GM19351 (cell line): Measurements from ENCODE around the gene PDHX.

Experiments used
- ATAC-seq: cut with Tn5 transposase; IDR thresholded peaks from one replicate; pipeline ENCODE4 v1.9.1; 2021; ENCODE audit warnings: mild to moderate bottlenecking, moderate library complexity; ENCODE audit not compliant: unreplicated experiment

The PDHX gene

DNA sequence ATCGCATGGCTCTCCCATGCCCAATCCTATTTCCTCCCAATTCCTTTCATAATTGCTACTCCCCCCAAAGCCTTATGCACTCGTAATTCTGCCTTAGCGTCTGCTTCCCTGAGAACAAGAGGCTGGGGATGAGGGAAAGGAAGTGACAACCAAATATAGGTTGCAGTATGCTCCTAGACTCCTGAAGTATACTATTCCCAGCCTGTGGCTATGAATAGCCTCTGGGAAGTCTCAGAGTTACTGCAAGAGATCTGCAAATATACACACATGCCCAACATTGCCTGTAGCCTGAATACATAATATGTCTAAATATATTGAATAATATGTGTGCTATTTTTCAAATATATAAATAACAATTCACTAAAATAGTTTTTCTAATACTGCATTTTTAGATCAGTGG is 126.5 kb downstream of the PDHX start:
- no peak for ATAC-seq

- no peak for ATAC-seq
These were observed 127.5 kb downstream of the PDHX start for GRCh38 chr11:35043936-35044335.

DNA sequence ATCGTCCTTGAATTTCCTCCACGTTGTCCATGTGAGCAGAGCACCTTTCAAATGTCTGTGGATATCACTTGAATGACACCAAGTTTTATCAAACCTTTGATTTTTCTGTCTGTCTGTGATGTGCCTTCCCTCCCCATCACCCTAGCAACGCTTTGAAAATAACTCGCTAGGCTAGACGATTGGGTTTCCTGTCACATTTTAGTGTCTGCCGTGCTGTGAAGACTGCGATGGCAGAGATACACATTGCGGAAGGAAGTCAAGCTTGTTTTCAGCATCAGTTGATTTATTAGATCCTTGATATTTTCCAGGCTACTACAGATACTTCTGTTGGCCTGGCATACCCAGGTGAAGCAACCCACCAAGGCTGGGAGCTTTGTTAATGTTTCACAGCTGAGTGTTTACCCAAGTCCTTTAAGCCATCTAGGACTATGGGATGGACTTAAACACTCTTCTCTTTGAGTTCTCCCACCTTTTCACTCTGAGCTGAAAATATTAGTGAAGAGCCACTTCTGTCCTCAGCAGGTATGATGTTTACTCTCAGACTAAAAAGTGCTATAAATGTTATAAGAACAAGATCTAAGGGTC is 128.9 kb downstream of the PDHX start:
- peak; percentile 56 for ATAC-seq
